GM23248 (cell line): Measurements from ENCODE around the gene TBC1D25.

Experiments
- EZH2 ChIP-seq: fragments of 200-600 bp; sonication (generic); IDR thresholded peaks from 2 replicates; pipeline ENCODE4 v1.6.1; 2018; ENCODE audit warnings: antibody characterized with exemption, mild to moderate bottlenecking; ENCODE audit not compliant: insufficient read depth, poor library complexity, severe bottlenecking
- EZH2phosphoT487 ChIP-seq: fragments of 200-600 bp; sonication (generic); IDR thresholded peaks from 2 replicates; pipeline ENCODE4 v1.6.1; 2018; ENCODE audit warnings: antibody characterized with exemption, moderate library complexity, mild to moderate bottlenecking, low read depth; ENCODE audit not compliant: insufficient read depth

- TF ChIP-seq EZH2 = no peak
- TF ChIP-seq EZH2phosphoT487 = no peak
These were observed 56.4 kb downstream of the TBC1D25 start for GRCh38 chrX:48595929-48596328.
